Gastrocnemius medialis (tissue), 4 donors: ENCODE results near the gene ANGEL2.

Source experiments
- POLR2A ChIP-seq, 2 donors: fragments of 450-650 bp; IDR thresholded peaks; one replicate each; pipeline ENCODE4 v1.6.1; 2017; ENCODE audit warnings: antibody characterized with exemption in 2 of 2, mild to moderate bottlenecking in 2 of 2, moderate library complexity in 2 of 2
- TF ChIP-seq, protein P1 (sequence below), 5 experiments: fragments of 450-650 bp in 3 of 5; fragments of 200-600 bp in 2 of 5; sonication (generic) in 2 of 5; IDR thresholded peaks in 4 of 5; conservative IDR thresholded peaks in 1 of 5; 1 replicate in 4 of 5; 2 replicates in 1 of 5; pipeline ENCODE4 v1.5.1; 2016 to 2019; ENCODE audit warnings: antibody characterized with exemption in 5 of 5, mild to moderate bottlenecking in 3 of 5, moderate library complexity in 3 of 5

- TF ChIP-seq, protein P1, sequence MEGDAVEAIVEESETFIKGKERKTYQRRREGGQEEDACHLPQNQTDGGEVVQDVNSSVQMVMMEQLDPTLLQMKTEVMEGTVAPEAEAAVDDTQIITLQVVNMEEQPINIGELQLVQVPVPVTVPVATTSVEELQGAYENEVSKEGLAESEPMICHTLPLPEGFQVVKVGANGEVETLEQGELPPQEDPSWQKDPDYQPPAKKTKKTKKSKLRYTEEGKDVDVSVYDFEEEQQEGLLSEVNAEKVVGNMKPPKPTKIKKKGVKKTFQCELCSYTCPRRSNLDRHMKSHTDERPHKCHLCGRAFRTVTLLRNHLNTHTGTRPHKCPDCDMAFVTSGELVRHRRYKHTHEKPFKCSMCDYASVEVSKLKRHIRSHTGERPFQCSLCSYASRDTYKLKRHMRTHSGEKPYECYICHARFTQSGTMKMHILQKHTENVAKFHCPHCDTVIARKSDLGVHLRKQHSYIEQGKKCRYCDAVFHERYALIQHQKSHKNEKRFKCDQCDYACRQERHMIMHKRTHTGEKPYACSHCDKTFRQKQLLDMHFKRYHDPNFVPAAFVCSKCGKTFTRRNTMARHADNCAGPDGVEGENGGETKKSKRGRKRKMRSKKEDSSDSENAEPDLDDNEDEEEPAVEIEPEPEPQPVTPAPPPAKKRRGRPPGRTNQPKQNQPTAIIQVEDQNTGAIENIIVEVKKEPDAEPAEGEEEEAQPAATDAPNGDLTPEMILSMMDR (IDR thresholded peaks at IDR 0.05 in 4 of 5, conservative IDR thresholded peaks at IDR 0.05 in 1 of 5): no peak
- peak in 1 of 2 donors; percentile 26 for TF ChIP-seq POLR2A (IDR thresholded peaks at IDR 0.05)
Measured at GRCh38 chr1:212950243-212951125, 65.2 kb downstream of the ANGEL2 start, which contains the start of gene VASH2.
